ENCODE results near the gene SEC24D.

Gene SEC24D

GRCh38 chr4:118848901-118849300 lies 13.0 kb upstream of the SEC24D start:
- TF ChIP-seq MAX (IDR thresholded peaks at IDR 0.05; ENCODE audit: low read depth, low read length) (no peak), POLR2A (IDR thresholded peaks at IDR 0.05; ENCODE audit: extremely low read depth, insufficient read length) (no peak), CTCF (IDR thresholded peaks at IDR 0.05; ENCODE audit: low read depth, low read length) (no peak), MYC (IDR thresholded peaks at IDR 0.05; ENCODE audit: low read depth, low read length) (no peak)
- no peak for DNase-seq (ENCODE audit: low read depth)
- no peak overlapping the region for H3K4me3 ChIP-seq (ENCODE audit: low read depth, low read length)

GRCh38 chr4:118848242-118848641 lies 12.3 kb upstream of the SEC24D start:
- TF ChIP-seq MYC (IDR thresholded peaks at IDR 0.05; ENCODE audit: low read depth, low read length), result no peak
- TF ChIP-seq MAX (IDR thresholded peaks at IDR 0.05; ENCODE audit: low read depth, low read length), result no peak

GRCh38 chr4:118846979-118847378 lies 11.1 kb upstream of the SEC24D start:
- no peak overlapping the region for H3K4me3 ChIP-seq (ENCODE audit: low read depth, low read length)
- TF ChIP-seq MYC (IDR thresholded peaks at IDR 0.05; ENCODE audit: low read depth, low read length) (no peak), CTCF (IDR thresholded peaks at IDR 0.05; ENCODE audit: low read depth, low read length) (no peak), MAX (IDR thresholded peaks at IDR 0.05; ENCODE audit: low read depth, low read length) (no peak), POLR2A (IDR thresholded peaks at IDR 0.05; ENCODE audit: extremely low read depth, insufficient read length) (no peak)
- no peak for DNase-seq (ENCODE audit: low read depth)

More at GRCh38 chr4:118848242-118848641, 12.3 kb upstream of the SEC24D start:
- no peak overlapping the region for H3K4me3 ChIP-seq (ENCODE audit: low read depth, low read length)
- DNase-seq (ENCODE audit: low read depth), result no peak

GRCh38 chr4:118845552-118846050 lies 9.7 kb upstream of the SEC24D start:
- H3K4me3 ChIP-seq (ENCODE audit: low read depth, low read length), result no peak overlapping the region
- TF ChIP-seq POLR2A (IDR thresholded peaks at IDR 0.05; ENCODE audit: extremely low read depth, insufficient read length), result no peak
- TF ChIP-seq CTCF (IDR thresholded peaks at IDR 0.05; ENCODE audit: low read depth, low read length), result no peak
- no peak for TF ChIP-seq MAX (IDR thresholded peaks at IDR 0.05; ENCODE audit: low read depth, low read length)
- TF ChIP-seq MYC (IDR thresholded peaks at IDR 0.05; ENCODE audit: low read depth, low read length), result no peak
- no peak for DNase-seq (ENCODE audit: low read depth)

- no peak for TF ChIP-seq CTCF (IDR thresholded peaks at IDR 0.05; ENCODE audit: low read depth, low read length)
- no peak for TF ChIP-seq MAX (IDR thresholded peaks at IDR 0.05; ENCODE audit: low read depth, low read length)
- no peak for TF ChIP-seq POLR2A (IDR thresholded peaks at IDR 0.05; ENCODE audit: extremely low read depth, insufficient read length)
- TF ChIP-seq MYC (IDR thresholded peaks at IDR 0.05; ENCODE audit: low read depth, low read length), result no peak
- no peak overlapping the region for H3K4me3 ChIP-seq (ENCODE audit: low read depth, low read length)
- no peak for DNase-seq (ENCODE audit: low read depth)
These were observed 7.3 kb upstream of the SEC24D start for GRCh38 chr4:118843237-118843636.

GRCh38 chr4:118842055-118842454 lies 6.1 kb upstream of the SEC24D start:
- TF ChIP-seq MAX (IDR thresholded peaks at IDR 0.05; ENCODE audit: low read depth, low read length) (no peak), MYC (IDR thresholded peaks at IDR 0.05; ENCODE audit: low read depth, low read length) (no peak), POLR2A (IDR thresholded peaks at IDR 0.05; ENCODE audit: extremely low read depth, insufficient read length) (no peak), CTCF (IDR thresholded peaks at IDR 0.05; ENCODE audit: low read depth, low read length) (no peak)
- no peak for DNase-seq (ENCODE audit: low read depth)
- no peak overlapping the region for H3K4me3 ChIP-seq (ENCODE audit: low read depth, low read length)
